HG02623 (cell line): ENCODE data around the gene GPC1.

ENCODE experiments used
- ATAC-seq: cut with Tn5 transposase; IDR thresholded peaks from one replicate; pipeline ENCODE4 v1.9.1; 2021; ENCODE audit warnings: moderate library complexity; ENCODE audit not compliant: unreplicated experiment

GPC1 gene

DNA sequence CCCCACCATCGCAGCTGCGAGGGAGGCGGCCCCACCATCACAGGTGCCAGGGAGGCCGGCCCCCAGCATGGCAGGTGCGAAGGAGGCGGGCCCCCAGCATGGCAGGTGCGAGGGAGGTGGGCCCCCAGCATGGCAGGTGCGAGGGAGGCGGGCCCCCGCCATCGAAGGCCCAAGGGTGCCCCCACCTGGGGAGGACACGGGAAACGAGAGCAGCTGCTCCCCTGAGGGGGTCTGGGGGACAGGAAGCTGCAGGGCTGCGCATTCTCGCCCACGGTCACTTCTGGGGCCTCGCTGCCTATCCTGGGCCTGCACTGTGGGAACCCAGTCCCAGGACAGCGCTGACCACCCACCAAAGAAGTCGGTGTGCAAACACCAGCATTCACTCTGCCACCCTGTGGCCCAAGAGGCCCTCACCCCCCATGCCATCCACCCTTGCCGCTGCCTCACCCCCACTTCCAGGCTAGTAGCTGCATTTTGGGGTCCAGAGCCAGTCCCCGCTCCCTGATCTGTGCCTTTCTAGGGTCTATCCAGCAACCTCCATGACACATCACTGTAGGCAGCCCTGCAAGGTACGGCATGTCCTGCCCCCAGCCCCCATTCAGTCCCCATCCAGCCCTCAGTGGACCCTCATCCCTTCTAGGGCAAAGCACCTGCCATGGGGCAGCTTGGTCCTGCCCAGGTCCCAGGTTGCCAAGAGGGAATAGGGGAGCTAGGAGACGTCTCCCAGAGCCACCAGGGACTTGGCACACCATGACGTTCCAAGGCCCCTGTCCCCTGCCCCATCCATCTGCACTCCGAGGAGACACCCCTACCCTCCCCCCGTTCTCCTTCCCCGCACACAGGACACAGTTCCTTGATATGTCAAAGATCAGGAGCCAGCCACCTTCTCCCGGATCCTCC is 24.0 kb upstream of the GPC1 start:
- no peak for ATAC-seq

DNA sequence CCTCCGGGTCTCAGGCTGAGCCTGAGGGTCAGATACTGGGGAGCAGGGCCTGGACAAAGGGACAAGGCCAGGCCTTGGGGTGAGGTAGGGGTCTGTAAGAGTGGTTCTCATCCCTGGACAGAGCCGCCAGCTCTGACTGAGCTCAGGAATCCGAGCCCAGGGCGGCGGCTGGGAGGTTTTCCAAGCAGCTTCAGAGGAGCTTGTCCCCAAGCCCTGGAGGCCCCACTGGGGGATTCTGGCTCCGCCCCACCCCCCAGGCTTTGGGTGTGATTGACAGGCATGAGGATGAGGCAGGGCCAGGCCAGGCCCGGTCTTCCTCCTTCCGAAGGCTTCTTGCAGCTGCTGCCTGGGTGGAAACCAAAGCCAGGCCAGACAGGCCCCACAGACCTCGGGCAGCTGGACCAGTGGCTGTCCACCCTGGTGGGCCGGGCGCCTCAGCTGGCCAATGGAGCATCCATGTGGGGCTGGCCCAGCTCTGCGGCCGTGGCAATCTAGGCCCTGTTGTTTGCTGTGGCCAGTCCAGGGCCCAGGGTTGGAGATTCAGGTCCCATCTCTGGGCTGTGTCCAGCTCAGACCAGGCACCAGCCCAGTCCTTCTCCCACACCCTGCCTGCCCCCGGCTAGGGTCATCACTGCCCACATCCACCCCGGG is 23.1 kb upstream of the GPC1 start:
- ATAC-seq = no peak

GRCh38 chr2:240412975-240413812 is 22.3 kb upstream of the GPC1 start:
- ATAC-seq = no peak

DNA sequence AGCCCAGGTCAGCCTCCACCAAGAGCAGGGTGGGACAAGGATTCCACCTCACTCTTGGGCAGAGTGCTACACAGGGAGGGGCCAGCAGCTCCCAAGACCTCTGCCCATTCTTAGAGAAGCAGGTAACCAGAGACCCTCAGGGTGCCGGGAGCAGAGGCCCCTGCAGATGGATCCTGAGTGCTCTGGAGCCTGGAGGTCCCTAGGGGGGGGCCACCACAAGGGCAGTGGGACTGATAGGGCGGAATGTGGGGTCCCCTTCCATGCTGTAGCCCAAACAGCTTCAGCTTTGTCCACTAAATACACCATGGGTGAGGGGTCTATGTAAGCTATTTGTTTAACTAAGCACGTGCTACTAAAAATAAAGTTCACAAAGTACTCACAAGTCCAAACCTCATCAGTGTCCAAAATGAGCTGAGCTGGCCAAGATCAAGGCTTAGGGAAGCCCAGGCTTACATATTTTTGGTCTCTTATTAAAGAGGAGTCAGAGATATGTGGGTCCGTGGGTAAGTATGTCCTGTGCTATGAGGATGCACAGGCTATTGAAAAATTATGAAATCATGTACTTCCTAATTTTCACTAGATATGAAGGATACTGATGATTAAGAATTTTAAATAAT is 21.5 kb upstream of the GPC1 start:
- ATAC-seq = no peak

DNA sequence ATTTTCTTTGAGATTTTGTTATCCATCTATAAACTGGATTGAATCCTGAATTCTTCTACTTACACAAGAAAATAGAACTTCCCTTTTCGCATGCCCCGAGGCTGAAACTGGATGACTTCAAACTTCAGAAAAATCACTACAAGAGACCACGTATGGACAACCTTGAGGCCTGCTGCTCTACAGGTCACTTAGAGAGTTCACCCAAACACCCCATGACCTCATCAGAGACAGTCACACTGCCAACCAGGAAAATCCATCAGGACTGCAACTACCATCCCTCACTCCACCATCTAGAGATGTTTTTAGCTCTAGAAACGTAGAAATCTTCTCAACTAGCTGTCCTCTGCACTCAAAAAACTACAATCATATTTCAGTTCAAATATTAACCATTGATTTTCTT is 18.6 kb upstream of the GPC1 start:
- no peak for ATAC-seq

GRCh38 chr2:240418311-240418710 is 17.2 kb upstream of the GPC1 start:
- ATAC-seq = no peak

- ATAC-seq = no peak
These were observed 16.2 kb upstream of the GPC1 start for GRCh38 chr2:240419271-240419670.

DNA sequence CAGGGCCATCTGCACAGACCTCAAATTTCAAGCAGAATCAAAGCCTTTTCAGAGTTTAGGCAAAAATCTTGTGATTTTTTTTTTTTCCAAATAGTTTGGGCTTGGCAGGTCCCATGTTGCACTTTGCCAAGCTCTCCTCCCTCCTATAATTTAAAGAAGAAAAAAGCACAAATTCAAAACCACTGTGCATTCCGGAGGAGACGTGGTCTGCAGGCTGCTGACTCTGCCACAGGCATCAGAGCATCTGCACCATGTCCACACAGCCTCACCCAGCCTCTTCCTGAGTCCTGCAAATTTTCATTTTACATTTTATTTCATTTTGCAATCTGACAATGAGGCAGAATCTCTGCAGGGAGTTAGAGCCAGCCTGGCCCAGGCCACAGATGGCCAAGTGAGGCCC is 15.7 kb upstream of the GPC1 start:
- no peak for ATAC-seq

DNA sequence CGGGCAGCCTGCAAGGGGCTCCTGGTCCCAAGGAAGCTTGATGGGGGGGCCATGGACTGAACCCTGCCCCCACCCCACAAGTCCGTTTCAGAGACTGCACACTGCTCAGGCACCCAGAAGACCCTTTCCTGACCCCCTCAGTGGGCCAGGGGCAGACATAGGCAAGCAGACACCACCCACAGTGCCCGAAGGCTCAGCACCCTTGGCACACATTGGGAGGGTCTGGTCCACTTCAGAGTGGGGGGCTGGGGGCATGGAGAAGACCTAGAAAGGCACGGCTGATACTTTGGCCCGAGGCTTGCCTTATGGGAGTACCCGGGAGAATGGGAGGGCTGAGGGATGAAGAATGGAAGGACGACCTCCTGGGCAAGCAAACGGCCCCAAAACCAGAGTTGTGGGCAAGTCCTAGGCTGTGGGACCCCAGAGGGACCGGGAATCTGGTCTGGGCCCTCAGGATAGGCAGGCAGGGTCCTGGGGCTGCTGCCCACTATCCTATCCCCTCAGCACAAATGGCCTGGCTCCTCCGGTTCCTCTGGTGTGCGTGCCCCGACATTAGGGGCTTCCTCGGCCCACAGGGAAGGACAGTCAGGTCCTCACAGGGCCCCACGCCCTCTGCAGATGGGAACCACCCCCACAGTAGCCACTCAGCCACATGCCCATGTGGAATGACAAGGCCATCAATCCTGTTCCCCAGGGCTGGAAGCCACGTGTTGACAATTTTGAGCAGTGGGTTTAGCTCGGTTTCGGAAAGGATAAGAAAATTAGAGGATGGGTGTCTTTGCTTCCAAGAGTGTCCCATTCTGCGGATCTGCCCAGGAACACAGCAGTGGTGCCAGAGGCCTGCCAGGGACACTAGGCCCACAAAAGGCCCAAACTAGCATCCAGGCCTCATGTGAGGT is 15.0 kb upstream of the GPC1 start:
- no peak for ATAC-seq

- no peak for ATAC-seq
These were observed 14.1 kb upstream of the GPC1 start for GRCh38 chr2:240421381-240421780.

DNA sequence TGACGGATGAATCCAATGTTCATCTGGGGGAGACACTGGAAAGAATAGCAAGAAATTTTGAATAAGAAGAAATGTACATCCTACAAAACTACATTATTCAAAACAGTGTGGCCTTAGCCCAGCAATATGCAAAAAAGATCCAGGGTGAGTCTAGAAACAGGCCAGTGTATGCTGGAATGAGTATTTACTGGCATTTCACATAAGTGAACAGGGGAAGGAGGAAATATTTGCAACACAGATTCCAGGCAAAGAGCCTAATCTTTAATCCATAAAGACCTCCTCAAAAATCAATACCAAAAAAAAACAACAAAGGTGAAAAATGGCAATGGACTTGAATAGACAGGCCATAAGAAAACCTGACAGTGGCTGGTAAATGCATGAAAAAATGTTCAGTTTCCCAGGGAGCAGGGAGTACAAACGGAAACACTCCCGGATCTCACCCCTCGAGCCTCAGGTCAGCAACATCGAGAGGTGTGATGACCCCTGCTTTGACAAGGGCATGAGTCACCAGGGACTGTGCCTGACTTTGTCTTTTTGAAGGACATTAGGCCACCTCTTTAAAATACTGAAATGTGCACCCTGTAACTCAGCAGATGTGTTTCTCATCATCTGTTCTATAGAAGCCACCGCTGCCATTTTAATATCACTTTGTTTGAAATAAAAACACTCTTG is 12.7 kb upstream of the GPC1 start:
- ATAC-seq = no peak

DNA sequence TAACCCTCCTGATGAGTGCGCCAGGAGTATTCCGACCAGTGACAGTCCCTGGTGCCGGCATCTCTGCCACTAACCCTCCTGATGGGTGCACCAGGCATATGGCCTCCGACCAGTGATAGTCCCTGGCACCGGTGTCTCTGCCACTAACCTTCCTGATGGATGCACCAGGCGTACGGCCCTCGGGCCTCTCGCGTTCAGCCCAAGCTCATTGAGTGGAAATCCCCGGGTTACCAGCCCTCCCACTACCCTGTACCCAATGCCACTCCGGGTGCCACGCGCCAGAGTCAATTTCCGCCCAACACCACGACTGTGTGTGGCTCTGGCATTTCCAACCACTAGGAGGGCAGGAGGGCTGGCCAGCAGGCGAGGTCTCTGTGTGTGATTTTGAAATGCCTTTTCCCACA is 11.7 kb upstream of the GPC1 start:
- no peak for ATAC-seq

- no peak for ATAC-seq
These were observed 10.9 kb upstream of the GPC1 start for GRCh38 chr2:240424341-240425235.

DNA sequence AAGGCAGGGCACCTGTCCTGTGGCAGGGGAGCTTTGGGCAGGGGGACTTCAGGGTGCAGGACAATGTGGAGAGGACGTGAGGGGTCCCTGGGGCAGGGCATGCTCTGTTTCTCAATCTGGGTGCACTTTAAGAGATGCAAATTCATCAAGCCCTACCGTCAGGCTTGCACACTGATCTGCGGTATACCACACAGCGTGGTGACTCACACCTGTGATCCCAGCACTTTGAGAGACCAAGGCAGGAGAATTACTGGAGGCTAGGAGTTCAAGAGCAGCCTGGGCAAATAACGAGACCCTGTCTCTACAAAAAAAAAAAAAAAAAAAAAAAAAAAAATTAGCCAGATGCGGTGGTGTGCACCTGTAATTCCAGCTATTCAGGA is 10.2 kb upstream of the GPC1 start:
- ATAC-seq = no peak

GRCh38 chr2:240425697-240426096 is 9.8 kb upstream of the GPC1 start:
- no peak for ATAC-seq

DNA sequence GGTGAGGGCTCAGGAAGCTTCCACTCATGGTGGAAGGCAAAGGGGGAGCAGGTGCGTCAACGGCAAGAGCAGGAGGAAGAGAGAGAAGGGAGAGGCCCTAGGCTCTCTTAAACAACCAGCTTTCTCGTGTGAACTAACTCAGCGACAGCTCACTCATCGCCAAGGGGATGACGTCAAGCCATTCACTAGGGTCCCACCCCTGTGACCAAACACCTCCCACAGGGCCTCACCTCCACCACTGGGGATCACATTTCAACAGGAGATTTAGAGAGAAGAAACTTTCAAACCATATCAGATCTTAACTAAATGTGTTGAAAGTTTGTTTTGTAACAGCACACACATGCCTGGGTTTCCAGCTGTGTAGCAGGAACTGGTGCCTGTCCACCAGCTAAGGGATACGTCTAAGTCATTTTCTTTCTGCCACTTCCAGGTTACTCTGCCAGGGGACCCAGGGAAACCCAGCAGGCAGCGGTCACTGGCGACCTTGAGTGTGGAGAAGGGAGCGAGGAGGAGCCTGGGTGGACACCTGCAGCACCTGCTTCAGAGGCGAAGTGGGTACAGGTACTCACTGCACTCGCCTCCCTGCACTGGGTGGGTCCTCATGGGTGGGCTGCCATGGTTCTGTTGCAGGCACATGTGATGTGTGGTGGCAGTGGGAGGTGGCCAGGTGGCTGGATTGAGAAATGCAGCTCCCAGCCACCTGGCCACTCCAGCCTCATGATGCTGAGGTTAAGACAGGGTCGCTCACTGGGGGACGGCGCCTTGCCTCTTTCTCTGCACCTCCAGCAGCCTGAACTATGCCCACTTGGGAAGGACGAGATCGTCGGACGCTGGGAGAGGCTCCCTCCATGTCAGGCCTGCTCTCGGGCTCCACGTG is 8.4 kb upstream of the GPC1 start:
- no peak for ATAC-seq

DNA sequence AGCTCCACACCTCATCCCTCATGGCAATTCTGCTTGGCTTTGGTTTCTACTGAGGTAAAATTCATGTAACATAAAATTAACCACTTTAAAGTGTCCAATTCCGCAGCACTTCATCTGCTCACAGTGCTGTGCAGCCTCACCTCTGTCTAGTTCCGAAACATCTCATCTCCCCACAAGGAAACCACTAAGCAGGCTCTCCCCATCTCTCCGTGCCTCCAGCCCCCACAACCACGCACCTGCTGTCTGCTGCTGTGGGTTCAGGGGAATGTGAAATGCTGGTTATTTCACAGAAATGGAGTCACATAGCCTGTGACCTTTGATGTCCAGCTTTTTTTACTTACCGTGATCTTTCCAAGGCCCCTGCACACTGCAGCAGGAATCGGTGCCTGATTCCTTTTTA is 7.7 kb upstream of the GPC1 start:
- ATAC-seq = no peak

DNA sequence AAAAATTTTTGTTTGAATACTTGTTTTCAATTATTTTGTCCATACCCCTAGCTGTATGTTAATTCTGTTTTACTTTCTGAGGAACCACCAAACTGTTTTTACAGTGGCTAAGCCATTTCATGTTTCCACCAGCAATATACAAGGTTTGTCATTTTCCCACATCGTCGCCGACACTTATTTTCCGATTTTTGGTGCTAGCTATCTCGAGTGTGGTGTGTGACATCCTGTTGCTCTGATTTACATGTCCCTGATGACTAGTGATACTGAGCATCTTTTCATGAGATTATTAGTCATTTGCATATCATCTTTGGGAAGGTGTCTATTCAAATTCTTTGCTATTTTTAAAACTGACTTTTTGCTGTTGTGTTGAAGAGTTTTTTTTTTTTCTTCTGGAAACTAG is 7.2 kb upstream of the GPC1 start:
- ATAC-seq = no peak
